Measurements from ENCODE around the gene KCNK15. TPM values are rescaled to one million over a fixed set of nuclear protein-coding genes. Genes with fewer than 3 reads are reported as not detected.
A peak's percentile ranks its signal among the peaks of the same experiment; 100 is the strongest.

The KCNK15 gene
- total RNA-seq, 1 experiment from 2014 or later = 3.0 TPM

DNA sequence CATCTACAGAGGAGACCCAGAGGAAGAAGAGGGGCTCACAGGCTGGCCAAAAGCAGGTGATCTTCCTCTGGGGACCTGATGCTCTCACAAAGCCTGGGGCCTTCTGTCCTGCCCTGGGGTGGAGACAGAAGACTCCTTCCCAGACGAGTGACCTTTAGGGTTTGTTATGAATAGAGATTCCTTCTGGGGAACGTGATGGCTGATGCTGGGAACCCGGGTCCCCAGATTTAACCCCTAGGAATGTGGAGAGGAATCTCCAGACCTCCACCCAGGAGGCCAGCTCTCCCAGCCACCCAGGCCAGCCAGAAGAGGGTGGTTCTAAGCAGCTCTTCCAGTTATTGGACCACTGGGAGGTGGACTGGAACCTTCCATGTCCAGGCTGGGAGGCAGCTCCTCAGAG lies 47.3 kb upstream of the KCNK15 start:
- no peak overlapping the region for H3K4me3 ChIP-seq (ENCODE audit: low read length)
- H3F3A ChIP-seq (ENCODE audit: low read length, unreplicated experiment) = no peaks in the 10 kb centered on the region
- CTCF ChIA-PET = no interaction called here
- H3K27ac ChIP-seq (ENCODE audit: low read length) = no peak overlapping the region
- no peaks in the 10 kb centered on the region for H3K79me2 ChIP-seq (ENCODE audit: low read length)
- POLR2A ChIA-PET (ENCODE audit: unreplicated experiment) = no interaction called here
- no peak overlapping the region for H3K4me2 ChIP-seq (ENCODE audit: low read length)
- no peak for ATAC-seq
- no peaks in the 10 kb centered on the region for H4K20me1 ChIP-seq (ENCODE audit: low read length)
- no TSS peak for BruUV-seq (replicated peaks)
- no peak overlapping the region for H3K9ac ChIP-seq (ENCODE audit: low read length)
- no peaks in the 10 kb centered on the region for H3K9me3 ChIP-seq (ENCODE audit: low read length)
- no peaks in the 10 kb centered on the region for H3K36me3 ChIP-seq (ENCODE audit: low read depth, low read length)
- no peak for DNase-seq
- intact Hi-C loops (cut with micrococcal nuclease) = no loop called here
- H3K4me1 ChIP-seq (ENCODE audit: insufficient read depth, low read length) = peaks cover 10% of the 10 kb centered on the region
- no peak for TF ChIP-seq EZH2phosphoT487 (IDR thresholded peaks at IDR 0.05; ENCODE audit: borderline replicate concordance, low read length)
- no peak for TF ChIP-seq EZH2 (IDR thresholded peaks at IDR 0.05; ENCODE audit: low read length, unreplicated experiment)
- TF ChIP-seq, protein P1, sequence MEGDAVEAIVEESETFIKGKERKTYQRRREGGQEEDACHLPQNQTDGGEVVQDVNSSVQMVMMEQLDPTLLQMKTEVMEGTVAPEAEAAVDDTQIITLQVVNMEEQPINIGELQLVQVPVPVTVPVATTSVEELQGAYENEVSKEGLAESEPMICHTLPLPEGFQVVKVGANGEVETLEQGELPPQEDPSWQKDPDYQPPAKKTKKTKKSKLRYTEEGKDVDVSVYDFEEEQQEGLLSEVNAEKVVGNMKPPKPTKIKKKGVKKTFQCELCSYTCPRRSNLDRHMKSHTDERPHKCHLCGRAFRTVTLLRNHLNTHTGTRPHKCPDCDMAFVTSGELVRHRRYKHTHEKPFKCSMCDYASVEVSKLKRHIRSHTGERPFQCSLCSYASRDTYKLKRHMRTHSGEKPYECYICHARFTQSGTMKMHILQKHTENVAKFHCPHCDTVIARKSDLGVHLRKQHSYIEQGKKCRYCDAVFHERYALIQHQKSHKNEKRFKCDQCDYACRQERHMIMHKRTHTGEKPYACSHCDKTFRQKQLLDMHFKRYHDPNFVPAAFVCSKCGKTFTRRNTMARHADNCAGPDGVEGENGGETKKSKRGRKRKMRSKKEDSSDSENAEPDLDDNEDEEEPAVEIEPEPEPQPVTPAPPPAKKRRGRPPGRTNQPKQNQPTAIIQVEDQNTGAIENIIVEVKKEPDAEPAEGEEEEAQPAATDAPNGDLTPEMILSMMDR (conservative IDR thresholded peaks at IDR 0.05; ENCODE audit: low read depth, low read length) = no peak
- no peak overlapping the region for H2AFZ ChIP-seq (ENCODE audit: low read length)
- no peaks in the 10 kb centered on the region for H3K9me2 ChIP-seq (replicated peaks; ENCODE audit: low read length)
- H3K27me3 ChIP-seq (ENCODE audit: low read length) = no peaks in the 10 kb centered on the region

DNA sequence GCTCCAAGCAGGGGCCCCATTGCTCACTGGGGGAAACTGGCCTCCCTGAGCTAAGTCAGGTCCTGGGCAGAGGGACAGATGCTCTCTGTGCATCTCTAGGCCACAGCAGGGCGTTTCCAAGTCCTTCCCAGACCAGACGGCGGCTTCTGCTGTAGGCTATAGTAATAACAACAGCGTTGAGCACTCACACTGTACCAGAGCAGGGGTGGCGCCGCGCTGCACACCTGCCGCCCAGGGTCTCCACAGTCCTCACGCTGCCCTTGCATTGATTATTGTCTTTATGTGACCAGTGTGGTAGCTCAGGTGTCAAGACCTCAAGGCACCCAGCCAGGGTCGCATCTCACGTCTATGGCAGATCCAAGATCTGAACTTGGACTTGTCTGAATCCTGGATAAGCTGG lies 45.4 kb upstream of the KCNK15 start:
- POLR2A ChIA-PET (ENCODE audit: unreplicated experiment) = interaction anchor here (0.6 kb wide), 2 partner anchors 100 to 208 kb away, joined by 3 read pairs; no protein-coding TSS in a partner anchor
- Histone ChIP-seq H3K4me2 (ENCODE audit: low read length) (no peak overlapping the region), H3K79me2 (ENCODE audit: low read length) (no peaks in the 10 kb centered on the region), H3K27me3 (ENCODE audit: low read length) (no peaks in the 10 kb centered on the region), H3K4me3 (ENCODE audit: low read length) (no peak overlapping the region), H3K9me3 (ENCODE audit: low read length) (no peaks in the 10 kb centered on the region), H4K20me1 (ENCODE audit: low read length) (no peaks in the 10 kb centered on the region), H2AFZ (ENCODE audit: low read length) (no peak overlapping the region), H3K9ac (ENCODE audit: low read length) (no peak overlapping the region), H3K27ac (ENCODE audit: low read length) (no peak overlapping the region), H3F3A (ENCODE audit: low read length, unreplicated experiment) (no peaks in the 10 kb centered on the region), H3K9me2 (replicated peaks; ENCODE audit: low read length) (no peaks in the 10 kb centered on the region), H3K4me1 (ENCODE audit: insufficient read depth, low read length) (peaks cover 15% of the 10 kb centered on the region), H3K36me3 (ENCODE audit: low read depth, low read length) (no peaks in the 10 kb centered on the region)
- BruUV-seq (replicated peaks) = no TSS peak
- intact Hi-C loops (cut with micrococcal nuclease) = no loop called here
- TF ChIP-seq EZH2 (IDR thresholded peaks at IDR 0.05; ENCODE audit: low read length, unreplicated experiment) = no peak
- TF ChIP-seq EZH2phosphoT487 (IDR thresholded peaks at IDR 0.05; ENCODE audit: borderline replicate concordance, low read length) = no peak
- TF ChIP-seq, protein P1 (conservative IDR thresholded peaks at IDR 0.05; ENCODE audit: low read depth, low read length) = no peak
- CTCF ChIA-PET = no interaction called here
- no peak for DNase-seq
- no peak for ATAC-seq

DNA sequence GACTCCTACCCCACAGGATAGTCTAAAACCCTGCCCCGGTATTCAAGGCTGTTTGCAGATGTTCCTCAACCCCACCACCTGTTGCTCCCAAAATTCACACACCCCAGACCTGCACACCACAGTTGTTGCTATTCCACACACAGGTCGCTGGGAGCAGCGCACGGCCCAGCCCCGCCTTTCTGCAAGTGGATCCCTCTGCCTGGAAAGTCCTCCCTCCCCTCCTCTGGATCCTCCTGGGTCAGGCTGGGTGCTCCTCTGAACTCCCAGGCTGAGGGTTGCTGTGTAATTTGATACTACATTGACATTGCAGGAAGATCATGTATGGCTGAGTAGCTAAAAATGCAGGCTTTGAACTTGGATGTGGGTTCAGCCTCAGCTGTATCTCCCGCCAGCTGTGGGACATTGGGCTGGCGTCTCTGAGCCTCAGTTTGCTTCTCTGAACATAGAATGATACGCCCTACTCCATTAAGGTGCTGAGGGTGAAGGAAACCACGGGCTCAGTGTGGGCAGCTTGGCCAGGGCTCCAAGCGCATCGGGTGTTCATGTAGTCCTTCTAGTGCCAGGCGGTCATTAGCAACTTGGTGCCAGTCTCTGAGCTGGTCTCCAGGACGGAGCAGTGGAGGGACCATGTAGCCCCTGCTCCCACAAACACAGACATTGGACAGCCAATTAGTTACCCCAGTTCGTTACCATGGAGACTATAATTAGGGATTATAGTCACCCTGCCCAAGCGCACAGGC lies 44.4 kb upstream of the KCNK15 start:
- H3K4me3 ChIP-seq (ENCODE audit: low read length) = no peak overlapping the region
- no peaks in the 10 kb centered on the region for H3K36me3 ChIP-seq (ENCODE audit: low read depth, low read length)
- ChIA-PET POLR2A (ENCODE audit: unreplicated experiment) (interaction anchor here (0.6 kb wide), 1 partner anchor 99 kb away, joined by 3 read pairs; no protein-coding TSS in a partner anchor), CTCF (no interaction called here)
- ATAC-seq (peak; percentile 31; the same call in 1 of the 2 replicates), DNase-seq (no peak)
- H3K9ac ChIP-seq (ENCODE audit: low read length) = no peak overlapping the region
- no peaks in the 10 kb centered on the region for H3K9me3 ChIP-seq (ENCODE audit: low read length)
- H3K9me2 ChIP-seq (replicated peaks; ENCODE audit: low read length) = no peaks in the 10 kb centered on the region
- peaks cover 15% of the 10 kb centered on the region for H3K4me1 ChIP-seq (ENCODE audit: insufficient read depth, low read length)
- H4K20me1 ChIP-seq (ENCODE audit: low read length) = no peaks in the 10 kb centered on the region
- no peak overlapping the region for H3K4me2 ChIP-seq (ENCODE audit: low read length)
- intact Hi-C loops (cut with micrococcal nuclease) = no loop called here
- no TSS peak for BruUV-seq (replicated peaks)
- TF ChIP-seq, protein P1 (conservative IDR thresholded peaks at IDR 0.05; ENCODE audit: low read depth, low read length) = no peak
- TF ChIP-seq EZH2 (IDR thresholded peaks at IDR 0.05; ENCODE audit: low read length, unreplicated experiment) (no peak), EZH2phosphoT487 (IDR thresholded peaks at IDR 0.05; ENCODE audit: borderline replicate concordance, low read length) (no peak)
- no peak overlapping the region for H3K27ac ChIP-seq (ENCODE audit: low read length)
- H3K27me3 ChIP-seq (ENCODE audit: low read length) = no peaks in the 10 kb centered on the region
- H3F3A ChIP-seq (ENCODE audit: low read length, unreplicated experiment) = no peaks in the 10 kb centered on the region
- H2AFZ ChIP-seq (ENCODE audit: low read length) = no peak overlapping the region
- no peaks in the 10 kb centered on the region for H3K79me2 ChIP-seq (ENCODE audit: low read length)
